ENCODE measurements around the gene KDM4C.

KDM4C gene

GRCh38 chr9:6909181-6909580 is 151.4 kb downstream of the KDM4C start:
- FAIRE-seq: no peak

- FAIRE-seq: peak; percentile 23
These were observed 152.3 kb downstream of the KDM4C start for GRCh38 chr9:6910032-6910431.

GRCh38 chr9:6910497-6910896 is 152.7 kb downstream of the KDM4C start:
- no peak for FAIRE-seq

GRCh38 chr9:6911901-6912638 is 154.3 kb downstream of the KDM4C start:
- FAIRE-seq: no peak

- FAIRE-seq: no peak
These were observed 157.9 kb downstream of the KDM4C start for GRCh38 chr9:6915635-6916034.

GRCh38 chr9:6917162-6917561 is 159.4 kb downstream of the KDM4C start:
- FAIRE-seq: no peak

GRCh38 chr9:6920041-6920440 is 162.3 kb downstream of the KDM4C start:
- FAIRE-seq: no peak

GRCh38 chr9:6921315-6921714 is 163.5 kb downstream of the KDM4C start:
- FAIRE-seq: no peak

- no peak for FAIRE-seq
These were observed 164.4 kb downstream of the KDM4C start for GRCh38 chr9:6922124-6922676.

- no peak for FAIRE-seq
These were observed 164.9 kb downstream of the KDM4C start for GRCh38 chr9:6922680-6923079.

- FAIRE-seq: no peak
These were observed 165.3 kb downstream of the KDM4C start for GRCh38 chr9:6923086-6923485.

GRCh38 chr9:6924149-6924548 is 166.4 kb downstream of the KDM4C start:
- FAIRE-seq: no peak

- FAIRE-seq: no peak
These were observed 167.3 kb downstream of the KDM4C start for GRCh38 chr9:6924988-6925563.

GRCh38 chr9:6925836-6926235 is 168.1 kb downstream of the KDM4C start:
- FAIRE-seq: no peak

GRCh38 chr9:6926436-6926835 is 168.7 kb downstream of the KDM4C start:
- FAIRE-seq: no peak

GRCh38 chr9:6927838-6928237 is 170.1 kb downstream of the KDM4C start:
- FAIRE-seq: no peak

GRCh38 chr9:6928863-6929262 is 171.1 kb downstream of the KDM4C start:
- FAIRE-seq: no peak

- no peak for FAIRE-seq
These were observed 171.9 kb downstream of the KDM4C start for GRCh38 chr9:6929441-6930215.

- FAIRE-seq: no peak
These were observed 173.1 kb downstream of the KDM4C start for GRCh38 chr9:6930827-6931226.

- FAIRE-seq: no peak
These were observed 174.1 kb downstream of the KDM4C start for GRCh38 chr9:6931913-6932312.

- no peak for FAIRE-seq
These were observed 178.3 kb downstream of the KDM4C start for GRCh38 chr9:6936103-6936502.

GRCh38 chr9:6937209-6937608 is 179.4 kb downstream of the KDM4C start:
- no peak for FAIRE-seq

- peak; percentile 95 for FAIRE-seq
These were observed 180.7 kb downstream of the KDM4C start for GRCh38 chr9:6938447-6938846.

- FAIRE-seq: no peak
These were observed 181.1 kb downstream of the KDM4C start for GRCh38 chr9:6938873-6939272.
